ENCODE data around the gene HAGHL. TPM values are rescaled to one million over a fixed set of nuclear protein-coding genes. Genes with fewer than 3 reads are reported as not detected.
A peak's percentile ranks its signal among the peaks of the same experiment; 100 is the strongest.

HAGHL gene
- total RNA-seq, 1 donor from 2014 or later = 1.0 TPM

DNA sequence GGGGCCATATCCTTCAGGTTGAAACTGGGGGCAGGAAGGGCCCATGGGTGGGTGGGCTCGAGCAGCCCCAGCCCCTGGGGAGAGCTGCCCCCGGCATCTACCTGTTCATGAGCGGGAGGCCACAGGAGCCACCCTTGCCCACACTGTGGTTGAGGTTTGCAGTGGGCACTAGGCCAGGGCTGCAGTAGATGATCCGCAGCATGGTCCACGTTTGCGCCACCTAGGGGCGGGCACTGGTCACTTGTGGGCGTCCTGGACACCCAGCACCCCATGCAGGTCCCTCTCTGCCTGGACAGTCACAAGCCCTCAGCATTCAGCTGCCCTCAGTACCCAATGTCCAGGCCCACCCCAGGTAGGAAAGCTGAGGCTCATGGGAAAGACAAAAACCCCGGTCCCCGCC lies 40.9 kb upstream of the HAGHL start:
- Histone ChIP-seq H3K4me2 (no peak overlapping the region), H3K79me2 (ENCODE audit: low read depth) (peaks cover 40% of the 10 kb centered on the region), H3K27me3 (peaks cover 6% of the 10 kb centered on the region), H3K4me1 (peaks cover 14% of the 10 kb centered on the region), H3F3A (ENCODE audit: low read depth) (peaks cover 45% of the 10 kb centered on the region), H4K20me1 (ENCODE audit: low read depth) (peaks cover 28% of the 10 kb centered on the region), H3K4me3 (no peak overlapping the region), H3K36me3 (peaks cover 2% of the 10 kb centered on the region), H3K9ac (no peak overlapping the region), H3K27ac (no peak overlapping the region), H3K9me3 (ENCODE audit: low read depth) (no peaks in the 10 kb centered on the region), H2AFZ (replicated peaks) (no peak overlapping the region)
- peaks cover 13% of the 10 kb centered on the region for H3K27me3 Mint-ChIP-seq (ENCODE audit: insufficient read depth, low read depth)
- H3K9me3 Mint-ChIP-seq = no peaks in the 10 kb centered on the region
- TF ChIP-seq EZH2phosphoT487 (IDR thresholded peaks at IDR 0.05) (no peak), EZH2 (IDR thresholded peaks at IDR 0.05) (no peak)
- TF ChIP-seq, protein P1, sequence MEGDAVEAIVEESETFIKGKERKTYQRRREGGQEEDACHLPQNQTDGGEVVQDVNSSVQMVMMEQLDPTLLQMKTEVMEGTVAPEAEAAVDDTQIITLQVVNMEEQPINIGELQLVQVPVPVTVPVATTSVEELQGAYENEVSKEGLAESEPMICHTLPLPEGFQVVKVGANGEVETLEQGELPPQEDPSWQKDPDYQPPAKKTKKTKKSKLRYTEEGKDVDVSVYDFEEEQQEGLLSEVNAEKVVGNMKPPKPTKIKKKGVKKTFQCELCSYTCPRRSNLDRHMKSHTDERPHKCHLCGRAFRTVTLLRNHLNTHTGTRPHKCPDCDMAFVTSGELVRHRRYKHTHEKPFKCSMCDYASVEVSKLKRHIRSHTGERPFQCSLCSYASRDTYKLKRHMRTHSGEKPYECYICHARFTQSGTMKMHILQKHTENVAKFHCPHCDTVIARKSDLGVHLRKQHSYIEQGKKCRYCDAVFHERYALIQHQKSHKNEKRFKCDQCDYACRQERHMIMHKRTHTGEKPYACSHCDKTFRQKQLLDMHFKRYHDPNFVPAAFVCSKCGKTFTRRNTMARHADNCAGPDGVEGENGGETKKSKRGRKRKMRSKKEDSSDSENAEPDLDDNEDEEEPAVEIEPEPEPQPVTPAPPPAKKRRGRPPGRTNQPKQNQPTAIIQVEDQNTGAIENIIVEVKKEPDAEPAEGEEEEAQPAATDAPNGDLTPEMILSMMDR (IDR thresholded peaks at IDR 0.05) = peak; percentile 59
- H3K36me3 Mint-ChIP-seq = peaks cover 3% of the 10 kb centered on the region
- peak; percentile 65 for DNase-seq (ENCODE audit: low spot score)
- H3K27ac Mint-ChIP-seq = no peak overlapping the region
- peak overlapping the region; percentile 76 for H3K4me3 Mint-ChIP-seq
- H3K4me1 Mint-ChIP-seq = peaks cover 34% of the 10 kb centered on the region

DNA sequence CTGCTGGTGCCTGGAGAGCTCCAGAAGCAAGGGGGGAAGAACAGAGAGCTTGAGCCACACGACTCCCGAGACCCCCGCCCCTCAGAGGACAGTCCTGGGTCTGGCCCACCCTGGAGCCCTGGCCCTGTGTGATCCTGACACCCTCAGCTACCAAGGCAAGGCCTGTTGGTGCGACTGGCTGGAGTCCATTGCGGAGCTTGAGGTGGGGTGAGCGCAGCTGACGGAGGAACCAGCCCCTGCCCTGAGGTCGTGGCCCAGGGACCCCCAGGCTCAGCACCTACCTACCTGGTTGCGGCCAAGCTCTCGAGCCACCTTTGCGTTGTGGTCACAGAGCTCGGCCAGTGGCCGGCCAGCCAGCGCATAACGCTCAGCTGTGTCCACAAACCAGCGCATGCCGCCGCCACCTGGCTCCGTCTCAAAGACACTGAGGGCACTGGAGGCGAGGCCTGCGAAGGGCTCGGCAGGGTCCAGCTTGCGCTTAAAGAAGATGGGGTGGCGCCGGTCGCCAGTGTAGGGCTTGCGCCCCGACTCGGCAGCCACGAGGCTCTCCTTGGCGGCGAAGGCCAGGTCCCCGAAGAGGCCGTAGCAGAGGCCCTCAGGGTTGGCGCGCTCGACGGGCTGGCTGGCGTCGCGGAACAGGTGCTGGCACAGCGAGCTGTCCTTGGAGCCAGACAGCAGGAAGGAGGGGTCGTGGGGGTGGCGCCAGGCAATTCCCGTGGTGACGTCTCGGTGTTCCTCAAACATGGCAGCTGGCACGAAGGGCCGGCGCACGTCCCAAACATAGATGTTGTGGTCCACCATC lies 40.2 kb upstream of the HAGHL start:
- H3K79me2 ChIP-seq (ENCODE audit: low read depth) = peaks cover 33% of the 10 kb centered on the region
- no peak for DNase-seq (ENCODE audit: low spot score)
- H3K27me3 ChIP-seq = peaks cover 13% of the 10 kb centered on the region
- peaks cover 8% of the 10 kb centered on the region for H3K4me1 ChIP-seq
- TF ChIP-seq EZH2phosphoT487 (IDR thresholded peaks at IDR 0.05) (no peak), EZH2 (IDR thresholded peaks at IDR 0.05) (no peak)
- TF ChIP-seq, protein P1 (IDR thresholded peaks at IDR 0.05) = no peak
- no peak overlapping the region for H3K4me3 ChIP-seq
- no peak overlapping the region for H3K4me2 ChIP-seq
- Mint-ChIP-seq H3K27ac (no peak overlapping the region), H3K27me3 (ENCODE audit: insufficient read depth, low read depth) (peaks cover 13% of the 10 kb centered on the region), H3K36me3 (peaks cover 3% of the 10 kb centered on the region), H3K9me3 (no peaks in the 10 kb centered on the region), H3K4me1 (peaks cover 27% of the 10 kb centered on the region), H3K4me3 (no peak overlapping the region)
- peaks cover 2% of the 10 kb centered on the region for H3K36me3 ChIP-seq
- H3K27ac ChIP-seq = no peak overlapping the region
- peaks cover 38% of the 10 kb centered on the region for H3F3A ChIP-seq (ENCODE audit: low read depth)
- peaks cover 21% of the 10 kb centered on the region for H4K20me1 ChIP-seq (ENCODE audit: low read depth)
- no peak overlapping the region for H3K9ac ChIP-seq
- H2AFZ ChIP-seq (replicated peaks) = no peak overlapping the region
- H3K9me3 ChIP-seq (ENCODE audit: low read depth) = no peaks in the 10 kb centered on the region

DNA sequence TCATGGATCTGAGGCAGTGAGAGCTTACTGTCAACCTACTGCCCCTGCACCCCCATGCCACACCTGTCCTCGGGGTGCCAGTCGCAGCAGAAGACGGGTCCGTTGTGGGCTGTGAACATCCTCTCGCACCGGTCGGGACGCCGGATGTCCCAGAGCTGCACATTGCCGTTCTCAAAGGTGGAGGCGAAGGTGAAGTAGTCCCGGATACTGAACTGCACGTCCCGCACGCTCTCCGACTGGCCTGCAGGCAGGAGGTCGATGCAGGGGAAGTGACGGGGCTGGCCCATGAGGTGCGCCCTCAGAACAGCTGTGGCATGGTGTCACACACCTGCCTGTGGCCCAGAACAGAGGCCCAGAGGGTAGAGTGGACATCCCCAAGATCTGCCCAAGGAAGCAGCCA lies 39.4 kb upstream of the HAGHL start:
- Mint-ChIP-seq H3K4me1 (peaks cover 20% of the 10 kb centered on the region), H3K36me3 (peaks cover 2% of the 10 kb centered on the region), H3K27ac (no peak overlapping the region), H3K9me3 (no peaks in the 10 kb centered on the region), H3K27me3 (ENCODE audit: insufficient read depth, low read depth) (peaks cover 17% of the 10 kb centered on the region), H3K4me3 (peak overlapping the region; percentile 21)
- no peak overlapping the region for H3K4me2 ChIP-seq
- peaks cover 21% of the 10 kb centered on the region for H3K27me3 ChIP-seq
- no peak overlapping the region for H3K4me3 ChIP-seq
- H3K4me1 ChIP-seq = peaks cover 7% of the 10 kb centered on the region
- H3K79me2 ChIP-seq (ENCODE audit: low read depth) = peaks cover 25% of the 10 kb centered on the region
- no peak overlapping the region for H2AFZ ChIP-seq (replicated peaks)
- no peak for DNase-seq (ENCODE audit: low spot score)
- H3K36me3 ChIP-seq = no peaks in the 10 kb centered on the region
- H3F3A ChIP-seq (ENCODE audit: low read depth) = peaks cover 34% of the 10 kb centered on the region
- H3K9me3 ChIP-seq (ENCODE audit: low read depth) = no peaks in the 10 kb centered on the region
- H4K20me1 ChIP-seq (ENCODE audit: low read depth) = peaks cover 13% of the 10 kb centered on the region
- TF ChIP-seq, protein P1 (IDR thresholded peaks at IDR 0.05) = no peak
- TF ChIP-seq EZH2phosphoT487 (IDR thresholded peaks at IDR 0.05) (no peak), EZH2 (IDR thresholded peaks at IDR 0.05) (no peak)
- no peak overlapping the region for H3K9ac ChIP-seq
- H3K27ac ChIP-seq = no peak overlapping the region
